ENCODE data around the gene PAK4.
"Not testable (repeated sequence)": the region's sequence is repeated elsewhere in the genome, so short reads cannot be mapped to it uniquely, and the experiment has no call there.

Gene PAK4

DNA sequence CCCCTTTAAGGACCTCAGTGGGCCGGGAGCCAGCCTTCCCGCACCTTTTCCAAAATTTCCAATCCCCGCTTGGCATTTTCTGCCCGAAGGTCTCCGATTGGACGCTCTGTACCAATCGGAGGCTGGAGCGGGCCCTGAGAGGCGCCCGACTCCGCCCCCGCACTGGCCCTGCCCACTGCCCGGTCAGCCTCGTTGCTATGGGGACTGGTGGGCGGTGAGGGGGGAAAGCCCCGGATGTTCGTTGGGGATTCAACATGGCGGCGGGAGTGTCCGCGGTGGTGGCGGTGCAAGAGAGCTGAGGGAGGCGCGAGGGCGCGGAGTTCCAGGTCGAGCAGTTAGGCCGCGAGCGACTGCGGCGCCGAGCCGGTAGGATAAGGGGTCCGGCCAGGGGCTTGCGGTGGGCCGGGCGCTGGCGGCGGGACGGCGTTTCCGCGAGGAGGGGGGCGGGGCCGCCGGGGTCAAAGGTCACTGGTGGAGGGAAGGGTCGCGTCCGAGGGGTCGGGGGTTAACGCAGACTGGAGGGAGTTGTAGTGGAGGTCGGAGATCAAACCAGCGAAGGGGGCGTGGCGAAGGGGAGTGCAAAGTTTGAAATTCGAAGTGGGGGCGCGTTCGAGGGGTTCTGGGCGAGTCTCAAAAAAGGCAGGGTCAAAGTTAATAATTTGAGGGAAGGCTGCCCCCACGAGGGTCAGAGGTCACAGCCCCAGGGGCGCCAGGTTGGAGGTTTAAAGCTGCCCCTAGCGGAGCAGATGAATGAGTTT is at the start of gene PAK4:
PAK4 (plus strand) TSS at position 233 of the 758 bp plus-strand sequence. CDS start 43,768 bp downstream, outside the sequence.
- DNase-seq, result peak; percentile 98

DNA sequence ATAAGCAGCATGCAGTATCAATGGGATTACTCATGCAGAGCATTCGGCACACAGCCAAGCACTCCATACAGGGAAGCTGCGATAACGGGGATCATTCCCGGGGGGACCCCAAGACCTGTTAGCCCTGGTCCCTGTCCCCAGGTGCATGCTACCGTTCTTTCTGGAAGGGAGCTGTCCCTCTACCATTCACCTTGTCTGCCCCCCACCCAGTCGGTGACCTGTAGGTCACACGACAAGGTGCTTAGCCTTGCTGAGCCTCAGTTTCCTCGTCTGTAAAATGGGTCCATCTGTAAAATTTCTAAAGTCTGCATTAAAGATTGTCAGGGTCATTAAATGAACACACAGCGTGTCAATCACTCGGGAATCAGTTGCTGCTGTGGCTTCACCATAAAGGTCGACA is 48.3 kb upstream of the PAK4 start:
- no peak for DNase-seq

DNA sequence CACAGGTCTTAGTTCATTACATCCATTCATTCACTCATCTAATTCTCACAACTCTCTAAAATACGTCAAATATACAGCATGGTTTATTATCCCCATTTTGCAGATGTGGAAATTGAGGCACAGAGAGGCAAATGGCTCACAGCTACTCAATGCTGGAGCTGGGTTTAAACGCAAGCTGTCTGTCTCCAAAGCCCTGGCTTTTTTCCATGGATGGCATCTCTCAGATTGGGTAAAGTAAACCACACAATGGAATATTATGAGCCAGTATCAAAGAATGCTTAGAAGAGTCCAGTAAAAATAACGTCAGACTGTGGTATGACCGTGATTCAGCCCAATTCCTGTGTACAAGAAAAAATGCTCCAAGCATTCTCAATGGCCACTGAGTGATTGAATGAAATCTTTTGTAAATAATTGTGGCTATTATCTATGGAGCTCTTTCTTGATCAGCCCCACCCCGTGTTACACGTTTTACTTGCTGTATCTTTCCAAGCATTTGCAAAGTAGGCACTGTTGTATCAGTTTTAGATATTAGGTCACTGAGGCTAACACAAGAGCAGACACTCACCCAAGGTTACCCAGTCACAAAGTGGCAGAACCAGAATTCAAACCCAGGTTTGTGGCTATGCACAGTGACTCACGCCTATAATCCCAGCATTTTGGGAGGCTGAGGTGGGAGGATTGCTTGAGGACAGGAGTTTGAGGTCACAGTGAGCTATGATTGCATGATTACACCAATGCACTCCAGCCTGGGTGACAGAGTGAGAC is 47.0 kb upstream of the PAK4 start:
- no peak for DNase-seq

DNA sequence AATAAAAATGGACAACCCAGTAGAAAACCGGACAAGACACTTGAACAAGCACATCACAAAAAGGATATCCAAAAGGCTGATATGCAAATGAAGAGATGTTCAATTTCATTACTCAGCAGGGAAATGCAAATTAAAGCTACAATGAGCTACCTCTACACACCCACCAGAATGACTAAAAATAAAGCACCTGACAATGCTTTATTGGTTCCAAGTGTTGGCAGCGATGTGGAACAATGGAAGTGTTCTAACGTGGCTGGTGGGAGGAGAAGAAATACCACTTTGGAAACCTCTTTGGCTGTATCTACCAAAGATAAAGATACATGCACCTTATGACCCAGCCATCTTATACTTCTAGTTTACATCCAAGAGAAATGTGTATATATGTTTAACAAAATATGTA is 45.2 kb upstream of the PAK4 start:
- no peak for DNase-seq

DNA sequence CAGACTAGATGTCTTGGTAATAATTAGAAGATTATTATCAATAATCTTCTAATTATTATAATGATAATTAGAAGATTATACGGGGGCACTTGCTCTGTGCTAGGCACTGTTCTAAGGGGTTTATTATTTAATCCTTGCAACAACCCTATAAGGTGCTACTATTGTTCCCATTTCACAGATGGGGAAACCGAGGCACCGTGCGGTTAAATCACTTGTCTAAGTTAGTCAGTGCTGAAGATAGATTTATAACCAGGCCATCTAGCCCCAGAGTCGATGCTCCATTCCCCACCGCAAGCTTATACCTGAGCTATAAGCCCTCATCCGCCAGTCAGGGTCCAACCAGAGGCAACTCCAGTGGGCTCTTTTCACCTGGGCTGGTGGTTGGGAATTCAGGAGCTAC is 43.4 kb upstream of the PAK4 start:
- no peak for DNase-seq

DNA sequence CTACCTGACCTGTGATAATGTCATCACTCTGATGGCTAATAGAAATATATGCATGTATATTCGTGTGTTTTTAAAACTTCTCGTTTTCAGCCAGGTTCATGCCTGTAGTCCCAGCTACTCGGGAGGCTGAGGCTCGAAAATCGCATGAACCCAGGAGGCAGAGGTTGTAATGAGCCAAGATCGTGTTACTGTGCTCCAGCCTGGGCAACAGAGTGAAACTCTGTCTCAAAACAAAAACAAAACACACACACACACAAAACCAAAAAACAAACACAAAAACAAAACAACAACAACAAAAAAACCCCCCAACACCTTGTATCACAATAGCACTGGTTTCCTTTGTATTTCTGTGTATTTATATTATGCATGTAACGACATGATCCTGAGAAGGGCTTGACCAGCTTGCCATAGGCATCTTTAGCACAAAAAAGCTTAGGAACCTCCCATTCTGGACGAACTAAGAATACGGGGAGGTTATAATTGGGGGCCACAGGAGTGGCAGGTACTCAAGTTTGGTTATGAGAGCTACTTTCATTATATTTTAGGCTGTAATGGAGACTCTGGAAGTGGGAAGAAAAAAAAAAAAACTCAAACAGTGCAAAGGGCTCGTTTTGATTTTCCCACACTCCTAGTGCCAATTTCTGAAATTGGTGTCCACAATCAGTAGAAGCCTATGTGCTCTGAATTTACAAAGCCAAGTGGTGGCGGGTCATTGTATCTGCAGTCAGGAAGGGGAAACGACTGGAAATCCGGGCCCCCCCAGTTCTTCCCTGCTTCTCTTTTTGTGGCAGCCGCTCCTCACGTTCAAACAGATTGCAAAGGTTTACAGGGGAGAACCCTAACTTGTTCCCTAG is 42.6 kb upstream of the PAK4 start:
- DNase-seq, result no peak

DNA sequence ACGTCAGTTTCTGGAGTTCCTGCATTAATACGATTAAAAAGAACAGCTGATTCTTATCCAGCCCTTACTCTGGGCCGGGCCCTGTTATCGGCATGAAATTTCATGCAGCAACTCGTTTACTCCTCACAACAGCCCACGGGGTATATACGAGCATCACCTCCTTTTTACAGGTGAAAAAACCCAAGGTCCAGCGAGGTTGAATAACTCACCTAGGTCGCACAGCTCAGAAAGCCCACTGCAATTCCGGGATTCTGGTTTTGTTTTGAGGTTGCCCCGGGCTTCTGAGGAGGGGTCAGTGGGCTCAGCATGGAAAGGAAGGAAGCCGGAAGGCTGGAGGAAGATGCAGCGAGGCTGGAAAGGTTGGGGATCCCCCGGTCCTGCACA is 42.0 kb upstream of the PAK4 start:
- no peak for DNase-seq

DNA sequence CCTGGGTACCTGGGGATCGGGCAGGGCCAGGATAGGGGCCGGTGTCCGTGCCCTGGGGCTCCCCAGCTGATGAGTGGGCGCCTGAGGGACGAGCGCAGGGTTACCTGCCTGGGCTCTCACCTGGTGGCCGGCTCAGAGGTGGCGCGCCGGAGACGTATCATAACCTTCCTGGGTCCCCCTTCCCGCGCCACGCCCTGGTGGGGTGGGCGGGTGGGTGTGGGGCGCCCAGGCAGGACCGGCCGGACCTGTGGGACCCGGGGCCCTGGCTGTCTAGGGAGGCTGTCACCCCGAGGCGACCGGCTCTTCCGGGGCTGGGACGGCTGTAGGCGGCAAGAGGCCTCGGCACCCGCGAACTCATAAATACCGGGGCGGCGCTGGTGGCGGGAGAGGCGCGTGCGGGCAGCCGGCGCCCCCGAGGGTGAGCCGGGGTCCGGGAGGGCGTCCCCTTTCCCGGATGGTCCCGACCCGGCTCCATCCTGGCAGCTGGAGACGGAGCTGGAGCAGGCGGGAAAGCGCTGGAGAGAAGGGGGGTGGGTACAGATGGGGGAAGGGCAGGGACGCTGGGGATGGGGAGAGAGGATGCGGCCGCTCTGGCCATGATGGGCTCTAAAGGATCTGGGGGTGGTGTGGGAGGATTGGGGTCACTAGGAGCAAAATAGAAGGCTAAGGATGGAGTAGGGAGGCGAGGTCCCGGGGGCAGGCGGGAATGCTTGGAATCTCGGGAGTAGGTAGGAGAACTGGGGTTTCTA is 41.4 kb upstream of the PAK4 start, which contains the start of gene ACP7:
ACP7 (plus strand) TSS at position 386 of the 749 bp plus-strand sequence. CDS start 902 bp downstream, outside the sequence.
- DNase-seq, result no peak

DNA sequence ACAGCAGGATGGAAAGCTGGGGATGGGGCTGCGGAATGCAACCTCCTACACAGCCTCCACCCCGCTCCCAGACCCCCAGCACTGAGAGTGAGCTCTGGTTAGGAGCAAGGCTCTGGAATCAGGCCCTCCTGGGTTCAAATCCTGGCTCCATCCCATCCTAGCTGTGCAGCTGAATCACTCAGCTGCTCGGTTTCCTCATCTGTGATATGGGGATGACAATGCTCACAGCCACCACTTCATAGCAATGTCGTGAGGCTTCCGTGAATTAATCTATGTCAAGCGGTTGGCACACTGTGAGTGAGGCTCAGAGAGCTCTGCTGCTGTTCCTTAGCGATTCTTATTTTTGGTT is 40.9 kb upstream of the PAK4 start:
- DNase-seq, result no peak

DNA sequence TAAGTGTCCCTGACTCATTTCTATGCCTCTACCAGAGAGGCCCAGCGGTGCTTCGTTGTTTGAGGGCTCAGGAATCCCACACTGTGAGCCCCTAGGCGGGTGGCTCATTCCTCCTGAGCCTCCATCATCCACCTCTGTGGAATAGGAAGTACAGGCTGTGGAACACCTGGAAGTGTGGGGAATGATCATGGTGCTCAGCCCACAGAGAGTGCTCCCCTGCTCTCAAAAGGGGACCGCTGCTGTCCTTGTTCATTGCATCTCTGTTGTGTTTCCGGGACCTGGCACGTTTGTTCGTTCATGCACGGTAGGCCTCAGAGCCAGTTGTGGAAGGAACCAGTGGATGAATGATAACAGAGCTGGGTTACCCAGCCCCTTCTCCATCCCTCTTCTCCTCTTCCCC is 40.2 kb upstream of the PAK4 start:
- DNase-seq, result no peak

DNA sequence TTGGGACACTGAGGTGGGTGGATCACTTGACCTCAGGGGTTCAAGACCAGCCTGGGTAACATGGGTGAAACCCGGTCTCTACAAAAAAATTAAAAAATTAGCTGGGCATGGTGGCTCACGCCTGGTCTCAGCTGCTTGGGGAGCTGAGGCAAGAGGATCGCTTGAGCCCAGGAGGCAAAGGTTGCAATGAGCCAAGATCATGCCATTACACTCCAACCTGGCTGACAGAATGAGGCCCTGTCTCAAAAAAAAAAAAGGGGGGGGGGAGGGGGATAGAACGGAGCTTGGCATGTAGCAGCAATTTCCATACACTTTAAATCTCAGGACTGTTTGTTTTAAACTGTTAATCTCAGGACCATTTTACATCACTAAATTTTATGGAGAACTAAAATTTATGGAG is 39.2 kb upstream of the PAK4 start:
- no peak for DNase-seq

DNA sequence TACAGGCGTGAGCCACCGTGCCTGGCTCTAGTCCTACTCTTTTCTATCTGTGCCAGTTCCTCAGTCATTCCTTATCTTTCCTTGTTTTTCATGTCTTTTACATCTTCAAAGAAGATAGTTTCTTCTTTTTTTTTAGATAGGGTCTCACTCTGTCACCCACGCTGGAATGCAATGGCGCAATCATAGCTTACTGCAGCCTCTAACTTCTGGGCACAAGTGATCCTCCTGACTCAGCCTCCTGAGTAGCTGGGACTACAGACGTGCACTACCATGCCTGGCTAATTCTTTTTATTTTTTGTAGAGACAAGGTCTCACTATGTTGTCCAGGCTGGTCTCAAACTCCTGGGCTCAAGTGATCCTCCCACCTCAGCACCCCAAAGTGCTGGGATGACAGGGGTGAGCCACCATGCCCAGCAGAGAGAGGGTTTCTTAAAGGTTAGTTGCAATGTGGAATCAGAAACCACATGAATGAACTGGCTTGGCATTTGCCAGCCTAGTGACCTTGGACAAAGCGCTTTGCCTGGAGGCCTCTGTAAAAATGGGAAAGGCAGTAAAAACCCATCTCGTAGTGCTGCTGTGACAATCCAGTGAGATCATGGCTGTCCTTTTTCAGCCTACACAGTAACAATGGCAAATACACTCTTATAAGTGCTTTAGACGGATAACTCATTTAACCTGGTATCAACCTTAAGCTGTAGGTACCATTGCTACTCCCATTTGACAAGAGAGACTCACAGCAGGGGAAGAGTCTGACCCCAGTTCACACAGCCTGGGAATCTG is 37.5 kb upstream of the PAK4 start:
- no peak for DNase-seq

DNA sequence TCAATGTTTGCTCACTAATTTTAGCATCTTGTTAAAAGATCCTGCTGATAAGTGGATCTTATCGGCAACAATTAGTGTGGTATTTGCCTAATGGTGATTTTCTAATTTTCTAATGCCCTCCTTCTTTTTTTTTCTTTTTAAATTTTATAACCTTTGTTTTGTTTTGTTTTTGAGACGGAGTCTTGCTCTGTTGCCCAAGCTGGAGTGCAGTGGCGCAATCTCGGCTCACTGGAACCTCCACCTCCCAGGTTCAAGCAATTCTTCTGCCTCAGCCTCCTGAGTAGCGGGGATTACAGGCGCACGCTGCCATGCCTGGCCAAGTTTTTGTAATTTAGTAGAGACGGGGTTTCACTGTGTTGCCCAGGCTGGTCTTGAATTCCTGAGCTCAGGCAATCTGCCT is 35.6 kb upstream of the PAK4 start:
- not testable (repeated sequence) for DNase-seq

DNA sequence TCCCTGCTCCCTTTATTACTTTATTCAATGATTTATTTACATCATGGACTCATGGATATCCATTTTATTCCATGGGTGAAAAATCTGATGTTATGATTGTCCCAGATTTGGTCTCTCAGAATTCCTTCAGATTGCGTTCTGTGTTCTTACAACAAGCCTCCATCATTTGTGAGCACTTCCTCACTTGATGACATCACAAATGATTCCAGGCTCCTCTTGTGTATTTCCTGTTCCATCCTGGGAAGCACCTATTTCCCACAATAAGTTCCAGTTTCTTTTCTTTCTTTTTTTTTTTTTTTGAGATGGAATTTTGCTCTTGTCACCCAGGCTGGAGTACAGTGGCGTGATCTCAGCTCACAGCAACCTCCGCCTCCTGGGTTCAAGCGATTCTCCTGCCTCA is 34.7 kb upstream of the PAK4 start:
- DNase-seq, result no peak

DNA sequence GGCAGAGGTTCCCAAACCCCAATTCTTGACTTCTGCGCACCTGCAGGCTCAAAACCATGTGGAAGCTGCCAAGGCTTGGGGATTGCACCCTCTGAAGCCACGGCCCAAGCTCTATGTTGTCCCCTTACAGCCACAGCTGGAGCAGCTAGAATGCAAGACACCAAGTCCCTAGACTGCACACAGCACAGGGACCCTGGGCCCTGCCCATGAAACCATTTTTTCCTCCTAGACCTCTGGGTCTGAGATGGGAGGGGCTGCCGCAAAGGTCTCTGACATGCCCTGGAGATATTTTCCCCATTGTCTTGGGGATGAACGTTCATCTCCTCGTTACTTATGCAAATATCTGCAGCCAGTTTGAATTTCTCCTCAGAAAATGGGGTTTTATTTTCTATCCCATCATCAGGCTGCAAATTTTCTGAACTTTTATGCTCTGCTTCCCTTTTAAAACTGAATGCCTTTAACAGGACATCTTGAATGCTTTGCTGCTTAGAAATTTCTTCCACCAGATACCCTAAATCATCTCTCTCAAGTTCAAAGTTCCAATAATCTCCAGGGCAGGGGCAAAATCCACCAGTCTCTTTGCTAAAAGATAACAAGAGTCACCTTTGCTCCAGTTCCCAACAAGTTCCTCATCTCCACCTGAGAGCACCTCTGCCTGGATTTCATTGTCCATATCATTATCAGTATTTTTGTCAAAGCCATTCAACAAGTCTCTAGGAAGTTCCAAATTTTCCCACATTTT is 29.6 kb upstream of the PAK4 start:
- DNase-seq, result not testable (repeated sequence)

DNA sequence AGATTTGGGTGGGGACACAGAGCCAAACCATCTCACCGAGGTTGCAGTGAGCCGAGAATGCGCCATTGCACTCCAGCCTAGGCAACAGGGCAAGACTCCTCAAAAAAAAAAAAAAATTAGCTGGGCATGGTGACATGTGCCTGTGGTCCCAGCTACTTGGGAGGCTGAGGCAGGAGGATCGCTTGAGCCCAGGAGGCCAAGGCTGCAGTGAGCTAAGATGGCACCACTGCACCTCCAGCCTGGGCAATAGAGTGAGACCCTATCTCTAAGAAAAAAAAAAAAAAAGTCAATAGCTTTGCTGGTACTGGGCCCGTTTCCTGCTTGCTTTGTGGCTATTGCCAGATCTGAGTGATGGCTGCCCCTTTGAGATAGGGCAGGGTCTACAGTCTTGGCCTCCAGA is 28.3 kb upstream of the PAK4 start:
- DNase-seq, result no peak

DNA sequence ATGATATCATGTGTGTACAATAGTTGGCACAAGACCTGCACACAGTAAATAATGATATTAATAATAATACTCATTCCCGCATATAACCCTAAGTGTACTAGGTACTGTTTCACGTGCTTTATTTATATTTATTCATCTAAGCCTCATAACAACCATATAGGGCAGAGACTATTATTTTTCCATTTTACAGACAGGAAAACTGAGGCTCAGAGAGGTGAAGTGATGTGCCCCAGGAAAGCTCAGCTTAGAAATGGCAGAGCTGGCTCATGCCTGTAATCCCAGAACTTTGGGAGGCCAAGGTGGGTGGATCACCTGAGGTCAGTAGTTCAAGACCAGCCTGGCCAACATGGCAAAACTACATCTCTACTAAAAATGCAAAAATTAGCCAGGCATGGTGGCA is 27.9 kb upstream of the PAK4 start:
- DNase-seq, result no peak

DNA sequence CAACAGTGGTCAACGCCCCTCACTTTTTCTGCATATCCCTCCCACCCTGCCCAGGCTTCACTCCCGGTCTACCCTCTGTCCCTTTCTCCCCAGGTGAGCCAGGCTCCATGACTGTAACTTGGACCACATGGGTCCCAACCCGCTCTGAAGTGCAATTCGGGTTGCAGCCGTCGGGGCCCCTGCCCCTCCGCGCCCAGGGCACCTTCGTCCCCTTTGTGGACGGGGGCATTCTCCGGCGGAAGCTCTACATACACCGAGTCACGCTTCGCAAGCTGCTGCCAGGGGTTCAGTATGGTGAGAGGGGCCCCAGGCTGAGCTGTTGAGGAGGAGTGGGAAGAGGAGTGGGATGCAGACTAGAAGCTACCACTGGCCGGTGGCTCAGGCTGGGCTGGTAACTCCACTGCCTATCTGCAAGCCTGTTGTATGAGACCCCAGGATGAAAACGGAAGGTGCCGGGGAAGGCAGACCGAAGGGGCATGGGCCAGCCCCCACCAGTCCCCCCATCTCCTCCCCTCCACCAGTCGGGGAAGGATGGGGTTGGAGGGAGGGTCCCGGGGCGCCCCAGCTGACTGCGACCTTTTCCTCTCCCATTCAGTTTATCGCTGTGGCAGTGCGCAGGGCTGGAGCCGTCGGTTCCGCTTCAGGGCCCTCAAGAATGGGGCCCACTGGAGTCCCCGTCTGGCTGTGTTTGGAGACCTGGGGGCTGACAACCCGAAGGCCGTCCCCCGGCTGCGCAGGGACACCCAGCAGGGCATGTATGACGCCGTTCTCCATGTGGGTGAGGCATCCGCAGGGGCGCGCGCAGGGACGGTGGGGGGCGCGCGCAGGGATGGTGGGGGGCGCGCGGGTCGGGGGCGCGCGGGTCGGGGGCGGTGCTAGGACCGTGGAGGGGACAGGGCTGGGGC is 27.0 kb upstream of the PAK4 start:
- DNase-seq, result no peak

DNA sequence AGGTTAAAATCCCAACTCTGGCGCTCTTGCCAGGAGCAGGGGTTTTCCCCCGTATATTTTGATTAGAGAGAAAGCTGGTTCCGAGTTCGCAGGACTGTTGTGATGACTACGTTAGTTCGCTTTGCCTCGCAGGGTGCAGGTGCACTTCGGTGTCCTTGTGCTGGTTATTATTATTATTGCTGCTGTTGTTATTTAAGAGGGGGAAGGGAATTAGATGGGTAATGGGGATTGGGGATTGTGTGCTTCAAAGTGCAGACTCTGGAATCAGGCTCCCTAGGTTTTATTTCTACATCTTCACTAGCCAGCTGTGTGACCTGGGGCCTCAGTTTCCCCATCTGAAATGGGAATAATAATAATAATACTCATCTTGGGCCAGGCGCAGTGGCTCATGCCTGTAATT is 26.2 kb upstream of the PAK4 start:
- DNase-seq, result no peak

DNA sequence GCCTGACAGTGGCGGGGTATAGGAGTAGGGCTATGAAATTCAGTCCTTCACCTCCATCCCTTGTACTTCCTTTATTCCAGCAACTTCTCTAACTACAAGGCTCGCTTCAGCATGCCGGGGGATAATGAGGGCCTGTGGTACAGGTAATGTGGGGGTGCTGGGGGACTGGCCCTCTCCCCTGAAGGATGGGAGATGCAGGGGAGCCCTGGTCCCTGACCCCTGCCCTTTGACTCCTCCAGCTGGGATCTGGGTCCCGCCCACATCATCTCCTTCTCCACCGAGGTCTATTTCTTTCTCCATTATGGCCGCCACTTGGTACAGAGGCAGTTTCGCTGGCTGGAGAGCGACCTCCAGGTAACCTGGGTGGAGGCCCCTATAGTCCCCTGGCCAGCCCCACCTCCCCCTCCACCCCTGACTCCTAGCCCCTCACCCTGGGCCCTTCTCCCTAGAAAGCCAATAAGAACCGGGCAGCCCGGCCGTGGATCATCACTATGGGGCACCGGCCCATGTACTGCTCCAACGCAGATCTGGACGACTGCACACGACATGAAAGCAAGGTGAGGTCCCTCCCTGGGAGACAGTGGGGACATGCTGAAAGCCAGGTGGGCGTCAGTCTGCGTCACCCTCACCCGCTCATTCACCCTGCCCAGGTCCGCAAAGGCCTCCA is 25.0 kb upstream of the PAK4 start:
- DNase-seq, result no peak
